A549 treated with Hydrocortisone at 1 μM for 4 hours (cell line): Measurements from ENCODE around the gene ANO10. TPM values are rescaled to one million over a fixed set of nuclear protein-coding genes. Genes with fewer than 3 reads are reported as not detected.

Source experiments
- total RNA-seq: library from RNA; stranded (reverse); fragments of 200-300 nt; extraction: Qiagen RNA extraction; gene quantifications from 5 replicates; pipeline ENCODE4 v1.2.3, GENCODE V29; 2022

ANO10 gene, protein sequence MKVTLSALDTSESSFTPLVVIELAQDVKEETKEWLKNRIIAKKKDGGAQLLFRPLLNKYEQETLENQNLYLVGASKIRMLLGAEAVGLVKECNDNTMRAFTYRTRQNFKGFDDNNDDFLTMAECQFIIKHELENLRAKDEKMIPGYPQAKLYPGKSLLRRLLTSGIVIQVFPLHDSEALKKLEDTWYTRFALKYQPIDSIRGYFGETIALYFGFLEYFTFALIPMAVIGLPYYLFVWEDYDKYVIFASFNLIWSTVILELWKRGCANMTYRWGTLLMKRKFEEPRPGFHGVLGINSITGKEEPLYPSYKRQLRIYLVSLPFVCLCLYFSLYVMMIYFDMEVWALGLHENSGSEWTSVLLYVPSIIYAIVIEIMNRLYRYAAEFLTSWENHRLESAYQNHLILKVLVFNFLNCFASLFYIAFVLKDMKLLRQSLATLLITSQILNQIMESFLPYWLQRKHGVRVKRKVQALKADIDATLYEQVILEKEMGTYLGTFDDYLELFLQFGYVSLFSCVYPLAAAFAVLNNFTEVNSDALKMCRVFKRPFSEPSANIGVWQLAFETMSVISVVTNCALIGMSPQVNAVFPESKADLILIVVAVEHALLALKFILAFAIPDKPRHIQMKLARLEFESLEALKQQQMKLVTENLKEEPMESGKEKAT
- 18.7 to 21.3 TPM (median 19.1 TPM) in 5 replicates for total RNA-seq

GRCh38 chr3:43621656-43622432, at the start of gene ANO10:
Gene ANO10, minus strand, starts transcription at chr3:43622011. Its CDS starts 16,159 bp downstream, at chr3:43605852.

Other genes starting within 250 kb of the ANO10 start
- gene ABHD5, start 68.9 kb upstream of the ANO10 start, total RNA-seq = 18.2 to 26.0 TPM (median 21.1 TPM) in 5 replicates